Colon (tissue), 2 donors: Measurements from ENCODE around the gene HCN1.

Source experiments
- FAIRE-seq: peaks from 2 replicates; lab custom pipeline; 2012; peaks lifted over from hg19 to GRCh38; lab: Jason Lieb, UNC
- donor health status: control.
- donor health status: control.

The HCN1 gene

DNA sequence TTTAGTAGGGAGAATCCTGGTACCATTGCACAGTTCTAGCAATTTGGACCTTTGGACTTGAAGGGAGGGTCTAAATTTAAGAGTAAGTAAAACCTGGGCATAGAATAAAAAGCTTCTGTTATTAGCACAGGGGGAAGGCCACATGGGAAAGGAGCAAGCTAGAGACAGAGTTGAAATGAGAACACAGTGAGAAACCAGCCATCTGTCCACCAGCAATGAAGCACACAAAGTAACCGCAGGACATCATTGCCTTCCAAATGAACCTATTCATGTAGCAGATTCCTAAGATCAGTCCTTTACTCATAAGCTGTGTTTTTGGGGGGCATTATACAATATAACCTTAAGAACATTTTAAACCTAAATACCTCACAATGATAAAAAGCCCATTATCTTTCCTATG lies 407.4 kb downstream of the HCN1 start:
- FAIRE-seq: no peak

- no peak for FAIRE-seq
These were observed 411.7 kb downstream of the HCN1 start for GRCh38 chr5:45284436-45284835.

DNA sequence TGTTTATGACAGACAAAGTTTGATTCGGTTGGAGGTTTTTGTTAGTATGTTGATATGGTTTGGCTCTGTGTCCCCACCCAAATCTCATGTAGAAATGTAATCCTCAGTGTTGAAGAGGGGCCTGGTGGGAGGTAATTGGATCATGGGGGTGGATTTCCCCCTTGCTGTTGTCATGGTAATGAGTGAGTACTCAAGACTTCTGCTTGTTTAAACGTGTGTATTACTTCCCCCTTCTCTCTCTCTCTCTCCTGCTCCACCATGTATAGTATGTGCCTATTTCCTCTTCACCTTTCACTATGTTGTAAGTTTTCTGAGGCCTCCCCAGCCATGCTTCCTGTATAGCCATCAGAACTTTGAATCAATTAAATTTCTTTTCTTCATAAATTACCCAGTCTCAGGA lies 415.1 kb downstream of the HCN1 start:
- FAIRE-seq: no peak

- FAIRE-seq: no peak
These were observed 417.1 kb downstream of the HCN1 start for GRCh38 chr5:45279109-45279508.

- FAIRE-seq: no peak
These were observed 418.3 kb downstream of the HCN1 start for GRCh38 chr5:45277860-45278259.

- FAIRE-seq: peak; percentile 85
These were observed 421.9 kb downstream of the HCN1 start for GRCh38 chr5:45274241-45274640.

DNA sequence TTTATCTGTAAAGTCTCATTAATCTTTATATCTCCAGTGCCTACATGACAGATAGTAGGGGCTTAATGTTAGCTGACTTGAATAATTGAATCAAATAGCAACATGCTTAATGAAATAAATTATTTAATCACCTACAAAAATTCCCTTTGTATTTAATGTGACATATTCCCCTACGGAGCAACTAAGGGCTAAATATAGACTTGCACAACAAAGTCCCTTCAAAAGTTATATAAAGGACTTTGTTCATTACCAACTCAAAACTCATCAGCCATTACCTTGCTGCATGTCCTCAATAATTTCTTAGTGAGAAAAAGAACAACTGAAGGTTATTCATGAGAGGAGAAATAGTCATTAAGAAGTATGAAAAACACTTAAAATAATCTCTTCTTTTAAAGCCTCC lies 424.6 kb downstream of the HCN1 start:
- no peak for FAIRE-seq

GRCh38 chr5:45264447-45264846 lies 431.7 kb downstream of the HCN1 start:
- no peak for FAIRE-seq

DNA sequence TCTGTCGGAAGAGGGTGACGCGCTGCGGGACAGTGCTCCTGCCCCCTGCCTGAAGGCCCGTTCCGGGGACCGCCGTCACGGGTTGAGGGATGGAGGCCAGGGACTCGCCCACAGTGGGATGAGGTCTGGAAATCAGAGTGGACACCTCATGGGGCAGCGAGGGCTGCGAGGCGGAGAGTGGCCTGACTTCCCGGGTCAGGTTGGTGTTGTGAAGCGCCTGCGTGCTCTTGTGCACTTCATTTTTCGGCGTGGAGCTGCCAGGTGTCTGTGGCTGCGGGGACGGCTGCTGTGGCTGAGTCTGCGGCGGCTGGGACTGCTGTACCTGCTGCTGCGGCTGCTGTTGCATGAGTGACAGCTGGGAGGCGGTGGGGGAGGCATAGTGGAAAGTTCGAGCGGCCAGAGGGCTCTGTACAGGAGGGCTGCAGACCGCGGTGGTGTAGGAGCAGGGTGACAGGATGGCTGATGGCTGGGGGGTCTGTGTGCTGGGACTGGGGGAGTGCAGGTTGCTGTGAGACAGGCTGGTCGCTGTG lies 434.1 kb downstream of the HCN1 start:
- no peak for FAIRE-seq

DNA sequence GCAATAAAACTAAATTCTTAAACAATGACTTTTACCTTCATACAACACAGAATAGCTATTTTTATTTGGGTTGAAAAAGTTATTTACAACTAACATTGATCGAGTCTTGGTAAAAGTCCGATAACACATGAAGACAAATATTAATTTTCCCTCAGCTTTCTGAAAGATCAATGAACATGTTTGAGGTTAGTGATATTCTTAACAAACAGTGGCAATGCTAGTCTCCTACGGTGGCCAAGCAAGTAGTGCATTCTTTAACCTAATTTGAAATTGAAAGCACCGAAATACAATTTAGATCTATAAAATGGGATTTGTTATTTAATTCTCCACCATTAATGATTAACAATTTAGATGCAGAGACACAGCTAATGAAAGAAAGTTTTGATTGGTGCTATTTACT lies 435.1 kb downstream of the HCN1 start:
- FAIRE-seq: no peak

DNA sequence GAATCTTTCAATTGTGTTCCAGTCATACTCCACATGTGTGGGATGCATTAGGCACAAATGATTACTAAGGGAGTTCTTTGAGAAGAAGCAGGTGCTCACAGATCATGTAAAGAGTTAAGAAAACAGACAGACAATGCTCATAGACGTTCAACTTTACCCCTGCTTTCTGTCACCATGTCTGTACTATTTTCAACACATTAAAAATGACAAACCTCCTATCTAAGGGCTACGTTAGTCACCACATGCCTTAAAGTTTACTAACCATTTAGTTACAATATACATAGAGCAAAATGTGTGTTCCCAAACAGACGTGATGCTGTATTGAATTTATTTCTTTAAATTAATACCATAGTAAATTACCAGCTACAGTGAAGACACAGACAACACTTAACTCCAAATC lies 435.9 kb downstream of the HCN1 start:
- FAIRE-seq: no peak

DNA sequence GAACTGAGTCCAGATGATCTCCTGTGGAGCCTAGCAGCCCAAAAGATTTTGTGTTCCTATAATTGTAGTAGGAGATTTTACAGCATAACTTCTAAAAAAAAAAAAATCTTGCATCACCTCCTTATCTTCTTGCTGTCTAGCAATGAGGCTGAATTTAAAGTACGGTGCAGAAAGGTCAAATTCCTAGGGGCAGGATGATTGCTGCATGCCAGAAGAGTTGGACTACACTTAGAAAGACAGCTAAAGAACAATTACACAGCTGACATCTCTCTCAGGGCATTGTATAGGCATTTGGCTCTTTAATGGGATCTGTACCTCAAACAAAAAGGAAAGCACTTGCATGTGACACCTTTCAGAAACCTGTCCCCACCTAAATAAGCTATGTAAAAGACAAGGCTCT lies 443.2 kb downstream of the HCN1 start:
- no peak for FAIRE-seq

- FAIRE-seq: no peak
These were observed 443.6 kb downstream of the HCN1 start for GRCh38 chr5:45252541-45252940.

- FAIRE-seq: no peak
These were observed 470.6 kb downstream of the HCN1 start for GRCh38 chr5:45225571-45226031.

- no peak for FAIRE-seq
These were observed 490.7 kb downstream of the HCN1 start for GRCh38 chr5:45205403-45205961.
